NCI-H2029 (cell line): ENCODE data around the gene TBKBP1.

Source experiments
- DNase-seq: peaks from one replicate; lab custom pipeline; 2025; lab: John Stamatoyannopoulos, UW

Gene TBKBP1, protein sequence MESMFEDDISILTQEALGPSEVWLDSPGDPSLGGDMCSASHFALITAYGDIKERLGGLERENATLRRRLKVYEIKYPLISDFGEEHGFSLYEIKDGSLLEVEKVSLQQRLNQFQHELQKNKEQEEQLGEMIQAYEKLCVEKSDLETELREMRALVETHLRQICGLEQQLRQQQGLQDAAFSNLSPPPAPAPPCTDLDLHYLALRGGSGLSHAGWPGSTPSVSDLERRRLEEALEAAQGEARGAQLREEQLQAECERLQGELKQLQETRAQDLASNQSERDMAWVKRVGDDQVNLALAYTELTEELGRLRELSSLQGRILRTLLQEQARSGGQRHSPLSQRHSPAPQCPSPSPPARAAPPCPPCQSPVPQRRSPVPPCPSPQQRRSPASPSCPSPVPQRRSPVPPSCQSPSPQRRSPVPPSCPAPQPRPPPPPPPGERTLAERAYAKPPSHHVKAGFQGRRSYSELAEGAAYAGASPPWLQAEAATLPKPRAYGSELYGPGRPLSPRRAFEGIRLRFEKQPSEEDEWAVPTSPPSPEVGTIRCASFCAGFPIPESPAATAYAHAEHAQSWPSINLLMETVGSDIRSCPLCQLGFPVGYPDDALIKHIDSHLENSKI

DNA sequence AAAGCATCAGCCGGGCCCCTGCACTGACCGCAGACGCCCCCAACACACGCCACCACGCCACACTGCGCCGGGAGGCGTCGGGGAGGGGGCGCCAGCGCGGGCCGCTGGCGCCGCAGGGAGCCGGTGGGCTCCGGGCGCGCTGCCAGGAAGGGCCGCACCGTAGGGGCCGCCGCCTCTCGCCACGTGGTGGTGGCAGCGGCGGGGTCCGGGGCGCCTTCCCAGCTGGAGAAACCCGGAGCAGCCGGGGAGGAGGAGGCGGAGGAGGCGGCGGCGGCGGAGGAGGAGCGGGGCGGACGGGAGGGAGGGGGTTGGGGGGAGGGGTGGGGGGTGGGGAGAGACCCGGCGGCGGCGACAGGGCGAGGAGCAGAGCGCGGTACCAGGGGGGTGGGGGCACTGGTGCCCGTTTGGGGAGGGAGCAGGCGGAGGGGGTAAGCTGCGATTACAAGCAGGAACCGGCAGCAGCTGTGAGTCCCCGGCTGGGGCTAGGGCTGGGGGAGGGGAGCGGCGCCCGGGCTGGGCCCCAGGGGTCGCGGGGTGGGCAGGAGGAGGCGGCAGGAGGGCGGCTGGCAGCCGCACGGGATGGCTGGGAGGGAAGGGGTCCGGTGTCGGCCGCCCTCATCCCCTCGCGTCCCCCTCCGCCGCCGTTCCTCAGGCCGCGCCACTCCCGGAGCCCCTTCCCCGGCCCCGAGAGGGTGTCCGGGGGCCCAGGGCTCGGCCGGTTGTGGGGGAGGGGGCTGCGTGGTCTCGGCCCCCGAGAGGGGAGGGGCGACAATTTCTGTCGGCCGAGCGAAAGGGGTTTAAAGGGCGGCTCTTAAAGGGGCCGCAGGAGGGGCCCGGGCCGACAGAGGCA is at the start of gene TBKBP1:
TSS of gene TBKBP1 (plus strand) at position 431 of the 850 bp plus-strand sequence. CDS start 1,952 bp downstream, outside the sequence.
- DNase-seq, result no peak

DNA sequence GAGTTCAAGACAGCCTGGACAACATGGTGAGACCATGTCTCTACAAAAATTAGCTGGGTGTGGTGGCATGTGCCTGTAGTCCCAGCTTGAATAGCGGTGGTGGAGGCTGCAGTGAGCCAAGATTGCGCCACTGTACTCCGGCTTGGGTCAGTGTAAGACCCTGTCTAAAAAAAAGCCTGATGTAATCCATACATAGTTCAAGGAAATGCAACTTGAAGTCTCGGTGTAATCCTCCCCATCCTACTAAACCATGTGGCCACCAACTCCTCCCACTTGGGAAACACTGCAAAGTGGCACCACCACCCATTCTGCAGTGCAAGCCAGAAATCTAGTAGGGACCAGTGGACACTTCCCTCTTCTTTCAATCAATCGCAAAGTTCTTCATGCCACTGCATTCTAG is 49.6 kb upstream of the TBKBP1 start:
- no peak for DNase-seq

DNA sequence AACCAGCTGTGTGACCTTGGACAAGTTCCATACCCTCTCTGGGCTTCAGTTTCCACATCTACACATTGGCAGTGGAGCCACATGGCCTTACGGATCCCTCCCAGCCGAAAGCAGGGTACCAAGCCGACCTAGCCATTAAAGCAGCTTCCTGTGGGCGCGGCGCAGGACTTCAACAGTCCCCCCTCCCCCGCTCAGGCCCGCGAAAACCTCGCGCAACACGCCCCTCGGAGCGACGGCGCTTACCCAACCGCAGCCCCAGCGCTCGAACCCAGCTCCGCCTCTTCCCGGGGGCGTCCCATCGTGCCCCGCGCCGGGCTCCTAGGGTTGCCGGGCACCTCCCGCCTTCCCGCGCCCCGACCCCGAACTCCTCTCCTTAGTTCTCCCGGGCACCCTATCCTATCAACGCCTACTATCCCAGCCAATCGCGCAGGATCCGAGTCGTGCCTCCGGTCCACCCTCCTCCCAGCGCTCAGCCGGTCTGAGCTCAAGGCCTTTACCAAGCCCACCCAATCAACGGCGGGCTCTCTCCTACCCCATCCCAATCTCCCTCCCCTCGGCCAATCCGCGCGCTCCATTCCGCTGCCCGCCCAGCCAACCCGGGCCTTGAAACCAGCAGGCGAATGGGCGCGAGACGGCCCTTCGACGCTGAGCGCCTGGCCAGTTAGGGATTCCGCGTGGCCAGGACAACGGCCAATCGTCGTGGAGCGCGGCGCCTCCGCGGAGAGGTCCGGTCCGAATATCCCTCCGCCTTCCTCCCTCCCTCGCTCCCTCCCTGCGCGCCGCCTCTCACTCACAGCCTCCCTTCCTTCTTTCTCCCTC is 44.6 kb upstream of the TBKBP1 start, which contains the start of gene KPNB1:
TSS of gene KPNB1 (plus strand) at position 767 of the 819 bp plus-strand sequence. CDS start 326 bp downstream, outside the sequence.
- peak; percentile 97 for DNase-seq

DNA sequence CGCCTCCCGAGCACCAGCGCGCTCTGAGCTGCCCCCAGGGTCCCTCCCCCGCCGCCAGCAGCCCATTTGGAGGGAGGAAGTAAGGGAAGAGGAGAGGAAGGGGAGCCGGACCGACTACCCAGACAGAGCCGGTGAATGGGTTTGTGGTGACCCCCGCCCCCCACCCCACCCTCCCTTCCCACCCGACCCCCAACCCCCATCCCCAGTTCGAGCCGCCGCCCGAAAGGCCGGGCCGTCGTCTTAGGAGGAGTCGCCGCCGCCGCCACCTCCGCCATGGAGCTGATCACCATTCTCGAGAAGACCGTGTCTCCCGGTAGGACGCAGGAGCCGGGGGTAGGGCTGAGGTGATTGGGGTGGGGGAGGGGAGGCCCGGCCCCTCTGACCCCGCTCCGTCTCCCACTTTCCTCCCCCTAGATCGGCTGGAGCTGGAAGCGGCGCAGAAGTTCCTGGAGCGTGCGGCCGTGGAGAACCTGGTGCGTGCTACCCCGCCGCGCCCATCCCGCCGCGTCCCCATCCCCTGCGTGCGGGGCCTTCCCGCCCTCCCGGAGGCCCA is 43.9 kb upstream of the TBKBP1 start:
- peak; percentile 47 for DNase-seq

DNA sequence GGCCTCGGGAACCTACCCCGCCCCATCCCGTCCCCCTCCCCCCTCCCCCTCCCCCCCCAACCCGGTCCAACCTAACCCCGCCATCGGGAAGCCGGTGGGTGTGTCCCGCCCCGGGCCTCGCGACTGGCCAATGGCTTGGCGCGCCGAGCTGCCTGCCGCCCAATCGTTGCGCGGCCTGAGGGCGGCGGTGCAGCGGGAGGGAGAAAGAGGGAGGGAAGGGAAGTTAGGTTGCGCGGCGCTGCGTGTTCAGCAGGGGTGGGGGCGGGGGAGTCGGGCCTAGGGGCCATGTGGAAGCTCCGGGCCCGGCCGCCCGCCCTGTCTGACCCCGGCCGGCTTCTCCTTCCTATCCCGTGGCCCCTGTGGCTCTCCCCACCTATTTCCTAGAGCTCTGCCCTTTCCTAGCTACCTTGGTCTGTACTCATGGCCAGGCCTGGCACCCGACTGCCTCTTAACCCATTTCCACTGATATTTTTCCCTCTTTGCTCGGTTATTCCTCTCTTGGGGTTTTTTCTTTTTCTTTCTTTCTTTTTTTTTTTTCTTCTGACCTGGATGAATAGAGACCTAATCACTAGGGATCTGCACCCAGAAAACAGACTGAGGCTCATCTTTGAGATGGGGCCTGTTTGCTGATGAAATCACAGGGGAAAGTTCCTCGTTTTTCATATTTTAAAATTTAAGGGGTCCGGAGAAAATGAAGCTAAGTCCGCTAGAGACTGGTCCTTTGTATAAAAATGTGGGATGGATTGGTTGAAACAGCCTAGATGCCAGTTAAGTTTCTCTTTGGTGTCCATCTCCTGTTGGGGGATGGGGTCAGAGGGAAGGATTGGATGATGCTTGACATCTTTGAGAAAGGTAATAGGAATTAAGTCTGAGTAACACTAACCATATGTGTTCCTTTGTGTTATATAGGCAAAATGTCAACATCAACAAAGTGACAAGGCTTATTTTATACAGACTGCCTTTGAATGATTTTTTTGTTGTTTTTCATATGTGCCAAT is 43.1 kb upstream of the TBKBP1 start:
- peak; percentile 93 for DNase-seq

DNA sequence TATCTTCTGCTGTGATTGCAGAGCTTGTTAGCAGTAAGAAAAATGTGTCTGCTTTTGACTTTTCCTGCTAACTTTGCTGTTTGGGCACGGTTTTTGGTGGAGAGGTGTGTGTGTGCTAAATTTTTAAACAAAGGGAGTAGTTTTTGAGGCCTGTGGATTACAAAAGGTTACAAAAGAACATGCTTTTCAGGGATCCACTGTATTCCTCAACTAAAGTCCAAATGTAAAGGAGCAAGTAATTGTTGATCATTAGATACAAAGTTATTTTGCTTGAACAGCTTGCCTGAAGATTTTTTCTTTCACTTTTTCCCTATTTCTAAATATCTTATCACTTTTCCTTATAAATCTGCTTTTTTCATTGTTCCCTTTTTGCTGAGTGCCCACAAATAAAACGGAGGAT is 42.3 kb upstream of the TBKBP1 start:
- DNase-seq, result no peak

DNA sequence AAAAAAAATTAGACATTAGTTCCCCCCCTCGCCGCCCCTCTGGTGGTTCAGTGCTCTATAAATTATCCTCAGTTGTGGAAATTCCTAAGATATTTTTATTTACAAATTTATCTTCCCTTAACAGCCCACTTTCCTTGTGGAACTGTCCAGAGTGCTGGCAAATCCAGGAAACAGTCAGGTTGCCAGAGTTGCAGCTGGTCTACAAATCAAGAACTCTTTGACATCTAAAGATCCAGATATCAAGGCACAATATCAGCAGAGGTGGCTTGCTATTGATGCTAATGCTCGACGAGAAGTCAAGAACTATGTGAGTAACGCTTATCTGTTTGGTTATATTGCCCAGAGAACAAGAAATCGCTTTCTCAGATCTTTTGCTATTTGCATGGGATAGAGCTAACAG is 41.4 kb upstream of the TBKBP1 start:
- DNase-seq, result no peak

DNA sequence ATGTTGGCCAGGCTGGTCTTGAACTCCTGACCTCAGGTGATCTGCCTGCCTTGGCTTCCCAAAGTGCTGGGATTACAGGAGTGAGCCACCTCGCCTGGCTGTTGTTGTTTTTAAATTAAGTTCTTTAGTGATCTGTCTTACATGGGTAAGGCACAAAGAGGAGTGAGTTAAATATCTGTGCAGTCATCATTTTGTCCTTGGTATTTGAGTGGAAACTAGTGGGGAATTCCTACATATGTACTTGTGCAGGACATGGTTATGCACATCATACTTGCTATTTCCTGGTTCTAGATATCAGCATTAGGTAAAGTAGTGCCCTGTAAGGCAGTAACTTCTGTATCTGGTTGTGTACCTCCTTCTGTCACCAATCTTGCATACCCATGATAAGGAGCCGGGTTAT is 40.5 kb upstream of the TBKBP1 start:
- no peak for DNase-seq

DNA sequence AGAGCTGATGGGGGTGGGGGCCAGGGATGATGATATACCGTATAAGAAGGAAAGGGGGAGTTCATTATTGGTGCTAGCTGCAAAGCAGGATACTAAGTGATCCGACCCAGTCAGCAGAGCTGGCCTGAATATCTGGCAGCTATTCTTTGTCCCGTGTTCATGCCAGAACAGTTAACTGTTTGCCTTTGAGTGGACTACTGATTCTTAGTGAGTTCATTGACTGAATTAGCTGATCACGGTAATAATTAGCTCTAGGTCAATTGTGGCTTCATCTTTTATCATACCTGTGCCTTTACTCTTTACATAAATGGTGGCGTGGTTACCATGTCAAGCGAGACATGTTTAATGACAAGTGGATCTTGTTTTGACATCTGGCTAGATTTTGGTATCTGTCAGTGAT is 39.0 kb upstream of the TBKBP1 start:
- DNase-seq, result no peak

DNA sequence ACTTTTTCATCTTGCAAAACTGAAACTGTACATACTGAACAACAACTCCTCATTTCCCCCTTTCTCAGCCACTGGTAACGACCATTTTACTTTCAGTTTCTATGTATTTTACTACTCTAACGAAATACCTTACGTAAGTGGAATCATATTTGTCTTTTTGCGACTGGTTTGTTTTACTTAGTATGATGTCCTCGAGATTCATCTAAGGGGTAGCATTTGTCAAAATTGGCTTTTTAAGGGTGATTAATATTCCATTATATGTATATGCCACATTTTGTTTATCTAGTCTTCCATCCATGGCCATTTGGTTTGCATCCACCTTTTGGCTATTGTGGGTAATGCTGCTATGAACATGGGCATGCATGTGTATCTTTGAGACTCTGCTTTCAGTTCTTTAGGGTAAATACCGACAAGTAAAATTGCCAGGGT is 33.9 kb upstream of the TBKBP1 start:
- DNase-seq, result no peak

DNA sequence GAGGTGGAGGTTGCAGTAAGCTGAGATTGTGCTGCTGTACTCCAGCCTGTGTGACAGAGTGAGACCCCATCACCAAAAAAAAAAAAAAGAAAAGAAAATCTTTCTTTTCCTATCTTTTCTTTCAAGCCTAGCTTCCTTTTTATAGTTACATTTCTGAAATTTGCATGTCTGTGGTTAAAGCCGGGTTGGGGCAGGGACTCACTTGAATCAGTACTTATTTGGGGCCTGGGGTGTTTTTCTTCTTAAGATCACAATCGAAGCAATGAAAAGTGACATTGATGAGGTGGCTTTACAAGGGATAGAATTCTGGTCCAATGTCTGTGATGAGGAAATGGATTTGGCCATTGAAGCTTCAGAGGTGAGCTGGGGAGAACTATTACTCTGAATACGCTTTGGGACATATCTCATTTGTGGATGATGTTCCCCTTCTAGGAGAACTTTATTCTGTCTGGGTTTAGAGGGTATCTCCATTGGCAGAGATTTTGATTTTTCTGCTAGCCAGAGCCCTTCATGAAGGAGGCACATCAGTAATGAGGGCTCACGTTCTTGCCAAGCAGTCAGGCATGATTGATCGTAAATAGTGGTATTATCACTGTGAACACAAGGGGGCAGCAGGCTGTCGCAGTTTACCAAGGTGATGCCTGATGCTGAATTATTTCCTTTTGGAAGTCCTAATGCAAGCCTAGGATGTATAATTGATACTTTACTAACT is 29.9 kb upstream of the TBKBP1 start:
- DNase-seq, result peak; percentile 15

DNA sequence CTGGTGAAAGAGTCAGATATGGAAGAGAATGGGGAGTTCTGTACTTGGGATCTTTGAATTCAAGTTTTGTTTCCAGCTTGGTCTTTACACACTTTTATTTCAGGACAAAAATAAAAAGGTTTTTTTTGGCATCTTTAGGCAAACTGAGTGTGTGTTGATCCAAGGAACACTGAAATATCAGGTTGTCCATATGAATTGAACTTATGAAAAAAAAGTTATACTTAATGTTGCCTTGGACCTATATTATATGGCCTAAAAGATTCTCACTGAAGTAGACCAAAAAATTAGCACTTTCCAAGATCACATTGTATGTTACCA is 29.4 kb upstream of the TBKBP1 start:
- DNase-seq, result no peak

DNA sequence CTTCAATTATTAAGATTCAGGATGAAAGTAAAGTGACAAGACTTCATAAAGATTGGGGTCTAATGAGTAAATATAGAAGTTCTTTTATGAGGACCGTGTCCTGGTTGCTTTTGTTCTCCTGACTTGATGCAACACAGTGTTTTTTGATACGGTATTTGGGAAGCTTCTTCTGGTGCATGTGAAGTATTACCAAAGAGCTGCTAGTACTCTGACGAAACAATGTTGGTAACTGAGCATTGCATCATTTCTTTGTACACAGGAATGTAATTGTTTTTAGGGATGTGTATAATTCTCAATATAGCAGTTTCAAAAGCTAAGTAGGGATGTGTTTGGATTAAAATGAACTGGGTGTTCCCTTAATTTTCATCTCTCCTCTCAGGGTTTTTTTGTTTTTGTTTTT is 28.3 kb upstream of the TBKBP1 start:
- DNase-seq, result no peak

DNA sequence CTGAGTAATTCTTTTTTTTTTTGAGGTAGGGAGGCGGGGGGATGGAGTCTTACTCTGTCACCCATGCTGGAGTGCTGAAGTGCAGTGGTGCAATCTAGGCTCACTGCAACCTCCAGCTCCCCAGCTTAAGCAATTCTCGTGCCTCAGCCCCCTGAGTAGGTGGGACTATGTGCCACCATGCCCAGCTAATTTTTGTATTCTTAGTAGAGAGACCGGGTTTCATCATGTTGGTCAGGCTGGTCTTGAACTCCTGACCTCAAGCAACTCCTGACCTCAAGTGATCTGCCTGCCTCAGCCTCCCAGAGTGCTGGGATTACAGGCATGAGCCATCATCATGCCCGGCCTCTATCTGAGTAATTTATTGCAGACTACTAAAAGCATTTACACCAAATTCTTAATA is 24.9 kb upstream of the TBKBP1 start:
- no peak for DNase-seq

DNA sequence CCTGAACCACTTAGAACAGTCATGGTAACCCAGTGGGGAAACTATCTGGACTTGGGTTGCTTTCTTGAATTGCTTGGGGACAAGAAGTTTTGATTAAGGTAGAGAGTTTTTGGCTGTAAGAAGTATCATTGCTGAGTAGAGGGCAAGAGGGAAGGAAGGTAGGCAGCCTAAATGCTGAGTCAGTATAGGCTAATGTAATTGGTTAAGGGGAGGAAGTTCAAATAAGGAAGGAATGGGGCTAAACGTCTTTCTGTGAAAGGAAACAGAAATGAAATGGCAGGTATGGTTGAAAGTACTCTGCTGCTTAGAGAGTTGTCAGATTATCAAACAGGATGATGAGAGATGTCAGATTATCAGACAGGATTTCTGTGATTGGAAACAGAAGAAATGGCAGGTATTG is 23.9 kb upstream of the TBKBP1 start:
- DNase-seq, result no peak

DNA sequence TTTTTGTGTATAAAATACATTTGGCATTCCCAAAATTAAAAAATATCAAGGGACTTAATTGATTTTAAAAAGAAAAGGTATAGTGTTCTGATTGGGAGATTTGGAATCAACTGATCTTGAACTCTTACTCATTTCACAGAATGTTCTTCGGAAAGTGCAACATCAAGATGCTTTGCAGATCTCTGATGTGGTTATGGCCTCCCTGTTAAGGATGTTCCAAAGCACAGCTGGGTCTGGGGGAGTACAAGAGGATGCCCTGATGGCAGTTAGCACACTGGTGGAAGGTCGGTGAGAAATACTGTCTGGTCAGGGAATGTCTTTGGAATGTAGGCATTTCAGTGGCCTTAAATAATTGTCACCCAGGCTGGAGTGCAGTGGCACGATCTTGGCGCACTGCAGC is 19.5 kb upstream of the TBKBP1 start:
- DNase-seq, result no peak

DNA sequence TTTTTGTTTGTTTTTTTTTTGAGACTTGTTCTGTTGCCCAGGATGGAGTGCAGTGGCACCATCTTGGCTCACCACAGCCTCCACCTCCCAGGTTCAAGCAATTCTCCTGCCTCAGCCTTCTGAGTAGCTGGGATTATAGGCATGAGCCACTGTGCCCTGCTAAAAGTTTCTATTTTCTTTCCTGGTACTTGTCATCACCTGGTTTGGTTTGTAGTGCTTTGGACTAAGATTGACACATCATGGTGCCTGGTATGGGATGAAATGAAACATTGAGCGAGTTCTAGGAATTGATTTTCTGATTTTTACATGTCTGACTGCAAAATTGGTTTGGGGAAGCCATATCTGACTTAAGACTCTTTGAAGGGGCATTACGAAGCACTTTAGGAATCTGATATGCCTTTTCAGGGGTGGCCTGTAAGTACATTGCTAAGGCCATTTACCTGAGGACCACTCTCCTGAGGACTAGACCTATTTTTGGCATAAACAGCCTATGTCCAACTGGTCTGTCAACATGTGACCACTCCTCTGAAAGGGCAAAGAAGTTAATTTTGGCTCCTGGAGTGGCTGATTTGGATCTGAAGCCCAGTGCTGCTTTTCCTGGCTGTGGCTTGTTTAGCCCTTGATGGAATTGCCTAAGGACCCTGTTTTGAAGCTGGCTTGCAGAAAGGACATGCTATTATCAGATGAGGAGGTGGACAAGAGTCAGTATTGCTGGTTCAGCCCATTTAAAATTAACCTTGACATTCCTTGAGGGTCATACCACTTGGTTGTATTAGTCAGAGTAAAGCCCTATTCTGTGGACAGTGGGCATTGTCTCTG is 18.4 kb upstream of the TBKBP1 start:
- DNase-seq, result no peak

DNA sequence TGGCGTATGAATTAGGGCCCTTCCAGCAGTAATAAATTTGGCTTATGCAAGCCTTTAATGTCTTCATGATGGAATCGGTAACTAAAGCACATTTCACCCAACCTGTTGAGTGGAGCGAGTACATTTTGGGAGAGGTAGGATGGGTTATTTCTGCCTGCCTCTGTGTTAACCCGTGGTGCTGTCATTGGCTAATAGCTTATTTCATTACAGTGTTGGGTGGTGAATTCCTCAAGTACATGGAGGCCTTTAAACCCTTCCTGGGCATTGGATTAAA is 17.8 kb upstream of the TBKBP1 start:
- DNase-seq, result no peak
